Right lobe of liver (tissue), 6 donors: Measurements from ENCODE around the gene TARDBP. TPM values are rescaled to one million over a fixed set of nuclear protein-coding genes. Genes with fewer than 3 reads are reported as not detected.
"Not testable (repeated sequence)": the region's sequence is repeated elsewhere in the genome, so short reads cannot be mapped to it uniquely, and the experiment has no call there.

Source experiments
- ATAC-seq, 4 donors: fragments of 200-7000 bp; cut with Tn5 transposase; one replicate each; pipeline ENCODE4 v1.9.1; 2020; ENCODE audit warnings: mild to moderate bottlenecking in 4 of 4, moderate library complexity in 4 of 4
- DNase-seq, 3 donors: peaks; one replicate each; pipeline ENCODE4 v3.0.0-alpha.2; 2020
- H3K27ac ChIP-seq, 3 donors: fragments of 200-600 bp; one replicate each; pipeline ENCODE4 v1.8.0; 2022
- H3K27me3 ChIP-seq, 2 donors: fragments of 200-600 bp; one replicate each; pipeline ENCODE4 v1.8.0; 2022
- H3K36me3 ChIP-seq, 4 donors: fragments of 200-600 bp; sonication (generic) in 1 of 4; one replicate each; pipeline versions ENCODE4 v1.5.1 to v1.8.0; 2017 to 2022; ENCODE audit warnings: control low read depth in 1 of 4
- H3K4me1 ChIP-seq, 4 donors: fragments of 200-600 bp; sonication (generic) in 1 of 4; one replicate each; pipeline versions ENCODE4 v1.5.1 to v1.8.0; 2017 to 2022; ENCODE audit warnings: control low read depth in 1 of 4
- H3K4me3 ChIP-seq, 3 donors: fragments of 200-600 bp; one replicate each; pipeline ENCODE4 v1.8.0; 2022
- H3K9me3 ChIP-seq, 4 donors: fragments of 200-600 bp; sonication (generic) in 1 of 4; one replicate each; pipeline versions ENCODE4 v1.5.1 to v1.8.0; 2017 to 2022; ENCODE audit warnings: control low read depth in 1 of 4
- CTCF ChIP-seq, 4 donors: fragments of 200-600 bp in 3 of 4; fragments of 450-650 bp in 1 of 4; IDR thresholded peaks; one replicate each; pipeline versions ENCODE4 v1.5.1 to v1.8.0; 2016 to 2022; ENCODE audit warnings: antibody characterized with exemption in 4 of 4, mild to moderate bottlenecking in 2 of 4
- POLR2A ChIP-seq: fragments of 450-650 bp; IDR thresholded peaks from one replicate; pipeline ENCODE4 v1.6.1; 2017; ENCODE audit warnings: antibody characterized with exemption, mild to moderate bottlenecking
- WGBS: methylation state at CpG from one replicate; pipeline ENCODE4 v1.1.6; 2018; ENCODE audit warnings: low coverage, low lambda C conversion rate; ENCODE audit not compliant: insufficient coverage; ENCODE audit errors: missing lambda C conversion rate; 5-methylcytosine and 5-hydroxymethylcytosine counted together
- intact Hi-C, 2 donors: fragments of 100-400 bp; cut with DNase I; formaldehyde crosslinking; loops; one replicate each; pipeline versions ENCODE4 v1.11.2 to v1.14.1; 2022
- total RNA-seq, 6 experiments: library from RNA; depleted of rRNA in 2 of 6; stranded (reverse); fragments of >200 nt in 2 of 6; fragmentation: NEBNext Ultra II Directional in 3 of 6; extraction: Animal tissue kit (Norgen Biotek cat#: 25700) in 3 of 6; gene quantifications; one replicate each; pipeline versions ENCODE4 v1.1.0 to v1.2.4, GENCODE V29; 2016 to 2023
- donor health status: DM: no; HTN: yes; CAD: no.
- donor health status: DM: no; HTN: no; CAD: no.
- donor health status: DM: no; HTN: no; CAD: no.
- donor health status: DM: no; HTN: yes; CAD: no.
- donor health status: DM: no; HTN: yes; CAD: no.

TARDBP gene
- total RNA-seq, 6 experiments from 2014 or later, result 57.2 to 84.4 (median 73.8) TPM

- Histone ChIP-seq H3K9me3 (no peaks in the 10 kb centered on the region), H3K4me1 (no peaks in the 10 kb centered on the region), H3K27ac (no peak overlapping the region), H3K4me3 (no peak overlapping the region), H3K36me3 (peaks cover 0 to 49% (median 12%) of the 10 kb centered on the region in 4 donors), H3K27me3 (no peaks in the 10 kb centered on the region)
- 68% methylated on average over 2 of the region's 2 CpGs for WGBS
- ATAC-seq (no peak), DNase-seq (no peak)
- TF ChIP-seq CTCF (IDR thresholded peaks at IDR 0.05) (no peak), POLR2A (no peak)
- intact Hi-C loops, result no loop called here
Observed at GRCh38 chr1:11039351-11040104, 27.1 kb downstream of the TARDBP start.

GRCh38 chr1:11040105-11040429 is 27.6 kb downstream of the TARDBP start:
- ATAC-seq, H3K4me3 ChIP-seq, H3K9me3 ChIP-seq, intact Hi-C loops, H3K27ac ChIP-seq, H3K4me1 ChIP-seq, H3K27me3 ChIP-seq: not testable (repeated sequence)
- DNase-seq, result peak in 1 of 3 donors; percentile 24
- 77% methylated on average over 4 of the region's 7 CpGs for WGBS
- peaks cover 0 to 47% (median 12%) of the 10 kb centered on the region in 4 donors for H3K36me3 ChIP-seq

- H3K4me1 ChIP-seq, result peaks cover 0 to 11% (median 0%) of the 10 kb centered on the region in 4 donors
- no peak overlapping the region for H3K27ac ChIP-seq
- no peak for ATAC-seq
- intact Hi-C loops, result no loop called here
- H3K4me3 ChIP-seq, result no peak overlapping the region
- H3K9me3 ChIP-seq, result no peaks in the 10 kb centered on the region
- TF ChIP-seq CTCF (IDR thresholded peaks at IDR 0.05), result no peak
- no peak for TF ChIP-seq POLR2A
- H3K36me3 ChIP-seq, result peaks cover 0 to 45% (median 17%) of the 10 kb centered on the region in 4 donors
- no peak for DNase-seq
- H3K27me3 ChIP-seq, result no peaks in the 10 kb centered on the region
Observed at GRCh38 chr1:11041048-11041447, 28.6 kb downstream of the TARDBP start.

- TF ChIP-seq CTCF (IDR thresholded peaks at IDR 0.05) (no peak), POLR2A (no peak)
- Histone ChIP-seq H3K4me3 (no peak overlapping the region), H3K4me1 (peaks cover 0 to 11% (median 0%) of the 10 kb centered on the region in 4 donors), H3K27ac (no peak overlapping the region), H3K27me3 (no peaks in the 10 kb centered on the region), H3K36me3 (peaks cover 0 to 39% (median 15%) of the 10 kb centered on the region in 4 donors), H3K9me3 (no peaks in the 10 kb centered on the region)
- DNase-seq (no peak), ATAC-seq (no peak)
- intact Hi-C loops, result no loop called here
- WGBS, result 87% methylated on average over 3 of the region's 3 CpGs
Observed at GRCh38 chr1:11042065-11042464, 29.6 kb downstream of the TARDBP start.

- ATAC-seq (no peak), DNase-seq (peak in 1 of 3 donors; percentile 42)
- Histone ChIP-seq H3K27ac (no peak overlapping the region), H3K9me3 (no peaks in the 10 kb centered on the region), H3K27me3 (no peaks in the 10 kb centered on the region), H3K36me3 (peaks cover 0 to 30% (median 11%) of the 10 kb centered on the region in 4 donors), H3K4me3 (no peak overlapping the region), H3K4me1 (peaks cover 0 to 11% (median 0%) of the 10 kb centered on the region in 4 donors)
- no peak for TF ChIP-seq CTCF (IDR thresholded peaks at IDR 0.05)
- no peak for TF ChIP-seq POLR2A
- intact Hi-C loops, result no loop called here
- 43% methylated on average over 3 of the region's 19 CpGs for WGBS
Observed at GRCh38 chr1:11042995-11043874, 30.8 kb downstream of the TARDBP start.
